ENCODE results near the gene KCTD17.

- TF ChIP-seq TAF1 (IDR thresholded peaks at IDR 0.05; ENCODE audit: borderline replicate concordance, insufficient read depth, low read length) (no peak), SIN3A (IDR thresholded peaks at IDR 0.05; ENCODE audit: borderline replicate concordance, insufficient read depth, low read length) (no peak), FOXP2 (optimal IDR thresholded peaks at IDR 0.05; ENCODE audit: borderline replicate concordance, extremely low read depth, extremely low read length, insufficient read depth) (no peak)
Measured at GRCh38 chr22:37023743-37024338, 27.7 kb upstream of the KCTD17 start.

Measured in PFSK-1 (cell line).